Sigmoid colon (tissue), 7 donors: ENCODE data around the gene NRSN2. TPM values are rescaled to one million over a fixed set of nuclear protein-coding genes. Genes with fewer than 3 reads are reported as not detected.

Experiments
- DNase-seq: peaks from one replicate; pipeline ENCODE4 v3.0.0-alpha.2; 2019
- H3K27ac ChIP-seq, 4 donors: fragments of 200-600 bp; sonication (generic); one replicate each; pipeline ENCODE4 v1.5.1; 2016 to 2019; ENCODE audit warnings: mild to moderate bottlenecking in 1 of 4
- H3K27me3 ChIP-seq, 3 donors: fragments of 200-600 bp; sonication (generic); one replicate each; pipeline ENCODE4 v1.5.1; 2019; ENCODE audit warnings: mild to moderate bottlenecking in 1 of 3
- H3K36me3 ChIP-seq, 4 donors: fragments of 200-600 bp; sonication (generic); one replicate each; pipeline ENCODE4 v1.5.1; 2016 to 2019
- H3K4me1 ChIP-seq, 4 donors: fragments of 200-600 bp; sonication (generic); one replicate each; pipeline ENCODE4 v1.5.1; 2017 to 2019
- H3K4me3 ChIP-seq, 4 donors: fragments of 200-600 bp; sonication (generic); one replicate each; pipeline ENCODE4 v1.5.1; 2017 to 2019; ENCODE audit warnings: mild to moderate bottlenecking in 2 of 4, moderate library complexity in 1 of 4
- H3K9me3 ChIP-seq, 4 donors: fragments of 200-600 bp in 3 of 4; sonication (generic) in 3 of 4; one replicate each; pipeline versions ENCODE4 v1.5.1 to v1.6.1; 2013 to 2019
- CTCF ChIP-seq, 4 experiments: fragments of 450-650 bp in 3 of 4; fragments of 200-600 bp in 1 of 4; IDR thresholded peaks; one replicate each; pipeline ENCODE4 v1.5.1; 2016 to 2019; ENCODE audit warnings: antibody characterized with exemption in 4 of 4, mild to moderate bottlenecking in 3 of 4, moderate library complexity in 2 of 4
- EP300 ChIP-seq, 4 donors: sonication (generic); formaldehyde crosslinking; IDR thresholded peaks; one replicate each; pipeline ENCODE4 v1.6.1; 2017; ENCODE audit warnings: antibody characterized with exemption in 4 of 4
- POLR2A ChIP-seq, 2 donors: fragments of 450-650 bp; IDR thresholded peaks; one replicate each; pipeline ENCODE4 v1.6.1; 2016; ENCODE audit warnings: antibody characterized with exemption in 2 of 2, mild to moderate bottlenecking in 2 of 2, moderate library complexity in 2 of 2
- POLR2AphosphoS5 ChIP-seq, 4 donors: sonication (generic); formaldehyde crosslinking; IDR thresholded peaks; one replicate each; pipeline ENCODE4 v1.6.1; 2017; ENCODE audit warnings: antibody characterized with exemption in 4 of 4
- WGBS, 2 donors: extraction: QIAGEN DNeasy Blood & Tissue Kit; methylation state at CpG; one replicate each; pipeline ENCODE4 v1.1.7; 2013; 5-methylcytosine and 5-hydroxymethylcytosine counted together
- intact Hi-C: fragments of 100-400 bp; cut with DNase I; formaldehyde crosslinking; loops from one replicate; pipeline ENCODE4 v1.15.1; 2023
- polyA plus RNA-seq, 3 donors: library from polyadenylated mRNA; stranded (reverse); fragments of 200-250 nt; gene quantifications; one replicate each; pipeline ENCODE4 v1.2.3, GENCODE V29; 2013
- total RNA-seq, 4 donors: library from RNA; depleted of rRNA; stranded (reverse); fragments of >200 nt; gene quantifications; one replicate each; pipeline ENCODE4 v1.1.0, GENCODE V29; 2016
- donor health status: healthy with polysubstance abuse.
- donor health status: Bipolar disorder and iron deficiency.
- donor health status: healthy.

NRSN2 gene
- total and polyA plus RNA-seq, 7 donors = 2.3 to 34.3 (median 23.2) TPM

GRCh38 chr20:324177-325044 lies 22.5 kb upstream of the NRSN2 start:
- Histone ChIP-seq H3K36me3 (peaks cover 0 to 9% (median 0%) of the 10 kb centered on the region in 4 donors), H3K27me3 (no peaks in the 10 kb centered on the region), H3K27ac (peak overlapping the region; percentile 90 to 97 (median 96)), H3K9me3 (no peaks in the 10 kb centered on the region), H3K4me1 (peaks cover 0 to 42% (median 30%) of the 10 kb centered on the region in 4 donors), H3K4me3 (peak overlapping the region; percentile 62 to 81 (median 64))
- intact Hi-C loops = loop anchor here (1.0 to 2.0 kb wide), 3 partner anchors 14 to 26 kb away; partner anchors contain the start of gene NRSN2
- DNase-seq = peak; percentile 94
- 1% methylated on average over 69 of the region's 69 CpGs for WGBS, 2 donors
- TF ChIP-seq EP300 (IDR thresholded peaks at IDR 0.05) (no peak), POLR2AphosphoS5 (IDR thresholded peaks at IDR 0.05) (peak; percentile 79 to 92 (median 91)), CTCF (IDR thresholded peaks at IDR 0.05) (peak in 3 of 4 experiments; percentile 15 to 25 (median 24)), POLR2A (IDR thresholded peaks at IDR 0.05) (peak; percentile 52 to 53)

- Histone ChIP-seq H3K9me3 (no peaks in the 10 kb centered on the region), H3K36me3 (peaks cover 0 to 3% (median 0%) of the 10 kb centered on the region in 4 donors), H3K4me1 (peaks cover 0 to 50% (median 38%) of the 10 kb centered on the region in 4 donors), H3K27ac (peak within 1 kb of the TSS; percentile 90 to 97 (median 96)), H3K4me3 (peak within 1 kb of the TSS; percentile 63 to 81 (median 65)), H3K27me3 (no peaks in the 10 kb centered on the region)
- peak; percentile 98 for DNase-seq
- WGBS, 2 donors = 0 to 1% methylated on average over 106 of the region's 106 CpGs
- intact Hi-C loops = loop anchor here (2.0 kb wide), 2 partner anchors 14 to 22 kb away; partner anchors contain the start of gene NRSN2
- TF ChIP-seq POLR2A (IDR thresholded peaks at IDR 0.05) (peak; percentile 31 to 72), POLR2AphosphoS5 (IDR thresholded peaks at IDR 0.05) (peak; percentile 72 to 88 (median 76)), CTCF (IDR thresholded peaks at IDR 0.05) (no peak), EP300 (IDR thresholded peaks at IDR 0.05) (no peak)
Measured at GRCh38 chr20:325045-325888, 21.6 kb upstream of the NRSN2 start, which contains the start of gene SOX12. Gene SOX12, plus strand, starts transcription at chr20:325552. Its CDS starts 373 bp downstream, at chr20:325925.

GRCh38 chr20:325889-326644 lies 20.8 kb upstream of the NRSN2 start:
- H3K4me1 ChIP-seq = peaks cover 0 to 56% (median 44%) of the 10 kb centered on the region in 4 donors
- peak; percentile 89 for DNase-seq

More at GRCh38 chr20:325889-326644, 20.8 kb upstream of the NRSN2 start:
- intact Hi-C loops = loop anchor here (2.0 kb wide), 2 partner anchors 15 to 21 kb away; partner anchors contain the start of gene NRSN2
- 1% methylated on average over 103 of the region's 103 CpGs for WGBS, 2 donors
- TF ChIP-seq POLR2A (IDR thresholded peaks at IDR 0.05) (no peak), POLR2AphosphoS5 (IDR thresholded peaks at IDR 0.05) (peak in 2 of 4 donors; percentile 18 to 24), CTCF (IDR thresholded peaks at IDR 0.05) (no peak)
- H3K27ac ChIP-seq = peak overlapping the region; percentile 90 to 97 (median 96)
- no peaks in the 10 kb centered on the region for H3K27me3 ChIP-seq
- H3K4me3 ChIP-seq = peak overlapping the region; percentile 63 to 81 (median 65)
- H3K36me3 ChIP-seq = no peaks in the 10 kb centered on the region
- no peaks in the 10 kb centered on the region for H3K9me3 ChIP-seq
